Measurements from ENCODE around the gene BTC.

GRCh38 chr4:74796631-74797030 is 2.3 kb upstream of the BTC start:
- TF ChIP-seq CTCF (IDR thresholded peaks at IDR 0.05; ENCODE audit: insufficient read depth, low read depth, low read length) (no peak), EZH2 (IDR thresholded peaks at IDR 0.05; ENCODE audit: insufficient read depth, low read length) (no peak)

Measured in astrocyte (in vitro differentiated cells and primary cell).